HepG2 (cell line): ENCODE data around the gene ADAMTSL4. TPM values are rescaled to one million over a fixed set of nuclear protein-coding genes. Genes with fewer than 3 reads are reported as not detected.

Experiments used
- ARNT ChIP-seq: fragments of 450-650 bp; IDR thresholded peaks from 2 replicates; pipeline ENCODE4 v1.6.1; 2017
- BCLAF1 ChIP-seq: fragments of 450-650 bp; IDR thresholded peaks from 2 replicates; pipeline ENCODE4 v1.6.1; 2017; ENCODE audit warnings: mild to moderate bottlenecking
- ETV5 ChIP-seq: IDR thresholded peaks from 2 replicates; pipeline ENCODE4 v1.6.1; 2018; ENCODE audit warnings: missing biosample characterization, missing genetic modification reagents, inconsistent platforms, borderline replicate concordance
- ISX ChIP-seq: sonication (generic); formaldehyde crosslinking; conservative IDR thresholded peaks from 2 replicates; pipeline ENCODE4 v1.5.0; 2020; ENCODE audit warnings: missing genetic modification reagents
- KLF11 ChIP-seq: IDR thresholded peaks from 2 replicates; pipeline ENCODE4 v1.6.1; 2016; ENCODE audit warnings: missing compliant biosample characterization
- KLF13 ChIP-seq: sonication (generic); formaldehyde crosslinking; IDR thresholded peaks from 2 replicates; pipeline ENCODE4 v1.4.0; 2020; ENCODE audit warnings: mild to moderate bottlenecking, missing genetic modification reagents
- ONECUT2 ChIP-seq: sonication (generic); formaldehyde crosslinking; IDR thresholded peaks from 2 replicates; pipeline ENCODE4 v1.4.0; 2020; ENCODE audit warnings: missing genetic modification reagents
- PAF1 ChIP-seq: IDR thresholded peaks from 2 replicates; pipeline ENCODE4 v1.6.1; 2016; ENCODE audit warnings: missing genetic modification reagents, missing compliant biosample characterization
- RBFOX2 ChIP-seq: fragments of 200-400 bp; formaldehyde crosslinking; IDR thresholded peaks from 2 replicates; pipeline ENCODE4 v1.6.1; 2017; ENCODE audit warnings: low read depth, mild to moderate bottlenecking, low read length
- RBM39 ChIP-seq: fragments of 200-400 bp; formaldehyde crosslinking; IDR thresholded peaks from one replicate; pipeline ENCODE4 v1.6.1; 2018; ENCODE audit warnings: antibody characterized with exemption, mild to moderate bottlenecking, low read depth, low read length; ENCODE audit not compliant: poor library complexity, severe bottlenecking
- SP2 ChIP-seq: sonication (generic); formaldehyde crosslinking; IDR thresholded peaks from 2 replicates; pipeline ENCODE4 v1.5.1; 2020; ENCODE audit warnings: mild to moderate bottlenecking, missing genetic modification reagents
- ZNF207 ChIP-seq: fragments of 450-650 bp; IDR thresholded peaks from 2 replicates; pipeline ENCODE4 v1.6.1; 2016; ENCODE audit warnings: antibody characterized with exemption, borderline replicate concordance
- ZNF512 ChIP-seq: sonication (generic); formaldehyde crosslinking; IDR thresholded peaks from 2 replicates; pipeline ENCODE4 v1.4.0; 2020; ENCODE audit warnings: mild to moderate bottlenecking, missing genetic modification reagents
- ZNF605 ChIP-seq: sonication (generic); formaldehyde crosslinking; IDR thresholded peaks from 2 replicates; pipeline ENCODE4 v1.8.0; 2022; ENCODE audit warnings: mild to moderate bottlenecking, missing genetic modification reagents
- ZNF644 ChIP-seq: IDR thresholded peaks from 2 replicates; pipeline ENCODE4 v1.6.1; 2016; ENCODE audit warnings: low read depth
- ZNF678 ChIP-seq: sonication (generic); formaldehyde crosslinking; IDR thresholded peaks from 2 replicates; pipeline ENCODE4 v1.4.0; 2020; ENCODE audit warnings: mild to moderate bottlenecking, missing genetic modification reagents
- ZNF687 ChIP-seq: sonication (generic); formaldehyde crosslinking; IDR thresholded peaks from 2 replicates; pipeline ENCODE4 v1.5.1; 2020; ENCODE audit warnings: mild to moderate bottlenecking, missing genetic modification reagents, moderate library complexity
- ZNF768 ChIP-seq: sonication (generic); formaldehyde crosslinking; IDR thresholded peaks from 2 replicates; pipeline ENCODE4 v1.4.0; 2020; ENCODE audit warnings: missing genetic modification reagents
- ZNF788 ChIP-seq: sonication (generic); formaldehyde crosslinking; IDR thresholded peaks from 2 replicates; pipeline ENCODE4 v1.5.0; 2020; ENCODE audit warnings: mild to moderate bottlenecking, missing genetic modification reagents, borderline replicate concordance
- ZNF850 ChIP-seq: sonication (generic); formaldehyde crosslinking; conservative IDR thresholded peaks from 2 replicates; pipeline ENCODE4 v1.9.0; 2021; ENCODE audit warnings: mild to moderate bottlenecking, missing genetic modification reagents
- polyA plus RNA-seq, 8 experiments: library from polyadenylated mRNA; depleted of rRNA in 3 of 8; stranded (reverse) in 7 of 8; unstranded in 1 of 8; fragments of >200 nt; fragmentation: Illumina TruSeq in 4 of 8; extraction: Trizol in 4 of 8; gene quantifications; 2 replicates each; pipeline versions ENCODE4 v1.2.1 to v1.2.3, GENCODE V29; 2011 to 2016; ENCODE audit warnings: low read depth in 4 of 8, missing spikeins in 1 of 8, mixed read lengths in 1 of 8; ENCODE audit not compliant: insufficient read depth in 1 of 8
- total RNA-seq, 5 experiments: library from RNA; depleted of rRNA; stranded (reverse); fragments of >200 nt; fragmentation: Illumina TruSeq; extraction: Trizol; gene quantifications; 2 replicates each; pipeline ENCODE4 v1.2.3, GENCODE V29; 2016; ENCODE audit warnings: low read depth in 1 of 5

Gene ADAMTSL4
- total and polyA plus RNA-seq, 2 of the 13 experiments (the other 11 are each of a cell fraction or from before 2014, with no cell fraction given), result 3.9 to 16.4 TPM

DNA sequence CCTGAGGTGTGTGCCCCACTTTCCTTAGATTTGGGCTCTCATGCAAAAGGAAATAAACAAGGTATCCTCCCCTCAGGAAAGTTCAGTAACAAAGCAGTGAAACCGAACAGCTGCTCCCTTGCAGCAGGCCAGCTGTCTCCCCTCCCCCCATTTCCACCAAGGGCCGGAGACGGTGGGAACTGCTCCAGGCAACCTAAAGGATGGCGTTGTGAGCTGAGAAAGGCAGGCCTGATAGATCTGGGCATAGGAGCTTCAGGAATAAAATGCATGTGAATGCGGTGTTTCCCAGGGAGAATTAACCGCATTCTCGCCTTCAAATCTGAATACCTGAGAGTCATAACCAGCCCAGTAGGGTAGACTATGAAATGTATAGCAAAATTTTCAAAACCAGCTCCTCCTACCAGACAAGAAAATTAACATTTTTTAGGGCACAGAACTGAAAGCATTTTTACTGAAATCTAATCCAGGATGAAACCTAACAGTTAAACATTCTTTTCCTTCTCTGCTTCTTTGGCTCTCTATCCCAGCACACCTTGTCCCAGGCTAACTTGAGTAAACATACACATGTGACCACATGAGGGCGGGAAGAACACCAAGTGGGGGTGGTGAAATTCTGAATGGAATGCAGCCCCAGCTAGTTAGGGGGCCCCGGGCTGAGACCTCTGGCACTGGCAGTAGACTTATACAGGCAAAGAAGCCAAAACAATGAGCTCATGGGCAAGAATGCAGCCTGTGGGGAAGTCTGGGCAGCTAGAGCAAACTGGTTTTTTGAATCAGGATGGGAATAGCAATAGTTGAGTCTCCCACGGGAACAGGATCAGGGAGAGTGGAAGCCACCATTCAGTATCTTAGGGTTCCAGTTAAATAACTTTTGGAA lies 18.7 kb downstream of the ADAMTSL4 start (continued):
- TF ChIP-seq ZNF687 (CRISPR knock-in tag) (peak; percentile 22; the same call in 1 of the 2 replicates), ONECUT2 (CRISPR knock-in tag) (0 out of 2 replicates have a peak, but pooled peaks have one; percentile 16), ZNF644 (peak; percentile 43; the same call in 1 of the 2 replicates), ZNF850 (no peak), ARNT (no peak), SP2 (CRISPR knock-in tag) (no peak), ZNF788 (CRISPR knock-in tag) (peak; percentile 84; the same call in 1 of the 2 replicates), ZNF207 (no peak), ZNF512 (CRISPR knock-in tag) (no peak), BCLAF1 (no peak), ISX (no peak), RBFOX2 (no peak), PAF1 (CRISPR knock-in tag) (0 out of 2 replicates have a peak, but pooled peaks have one; percentile 41), ZNF768 (CRISPR knock-in tag) (no peak), KLF13 (CRISPR knock-in tag) (no peak), ZNF678 (CRISPR knock-in tag) (no peak), KLF11 (CRISPR knock-in tag) (no peak), ZNF605 (peak; percentile 44; the same call in 1 of the 2 replicates), RBM39 (no peak), ETV5 (CRISPR knock-in tag) (peak; percentile 38; the same call in 1 of the 2 replicates)
